Esophagus squamous epithelium (tissue), 5 donors: Measurements from ENCODE around the gene FGD4. TPM values are rescaled to one million over a fixed set of nuclear protein-coding genes. Genes with fewer than 3 reads are reported as not detected.
"Not testable (repeated sequence)": the region's sequence is repeated elsewhere in the genome, so short reads cannot be mapped to it uniquely, and the experiment has no call there.

Experiments
- DNase-seq: peaks from one replicate; lab custom pipeline; 2025; lab: John Stamatoyannopoulos, UW
- H3K27ac ChIP-seq, 4 donors: fragments of 200-600 bp; sonication (generic); one replicate each; pipeline ENCODE4 v1.5.1; 2016 to 2019; ENCODE audit warnings: mild to moderate bottlenecking in 1 of 4
- H3K27me3 ChIP-seq, 4 donors: fragments of 200-600 bp; sonication (generic); 1 replicate in 3 of 4; 2 replicates in 1 of 4; pipeline versions ENCODE4 v1.5.1 to v1.6.0; 2017 to 2021; ENCODE audit warnings: antibody characterized with exemption in 1 of 4
- H3K36me3 ChIP-seq, 3 donors: fragments of 200-600 bp; sonication (generic); one replicate each; pipeline ENCODE4 v1.5.1; 2016 to 2019
- H3K4me1 ChIP-seq, 3 donors: fragments of 200-600 bp; sonication (generic); one replicate each; pipeline ENCODE4 v1.5.1; 2017 to 2019
- H3K4me3 ChIP-seq, 4 donors: fragments of 200-600 bp; sonication (generic); 1 replicate in 3 of 4; 2 replicates in 1 of 4; pipeline ENCODE4 v1.5.1; 2016 to 2019; ENCODE audit warnings: mild to moderate bottlenecking in 2 of 4, moderate library complexity in 1 of 4
- H3K9me3 ChIP-seq, 3 donors: fragments of 200-600 bp; sonication (generic); one replicate each; pipeline ENCODE4 v1.5.1; 2016 to 2019
- POLR2A ChIP-seq, 4 donors: fragments of 450-650 bp; IDR thresholded peaks; one replicate each; pipeline ENCODE4 v1.6.1; 2017; ENCODE audit warnings: antibody characterized with exemption in 4 of 4, mild to moderate bottlenecking in 4 of 4, moderate library complexity in 3 of 4
- WGBS, 2 donors: methylation state at CpG; one replicate each; pipeline ENCODE4 v1.1.5; 2018; 5-methylcytosine and 5-hydroxymethylcytosine counted together
- intact Hi-C: fragments of 100-400 bp; cut with DNase I; formaldehyde crosslinking; loops from one replicate; pipeline ENCODE4 v1.15.0; 2022
- total RNA-seq, 4 donors: library from RNA; depleted of rRNA; stranded (reverse); fragments of >200 nt; gene quantifications; one replicate each; pipeline ENCODE4 v1.1.0, GENCODE V29; 2016
- TF ChIP-seq, protein P1 (sequence below), 6 experiments: fragments of 450-650 bp in 4 of 6; fragments of 200-600 bp in 2 of 6; sonication (generic) in 2 of 6; IDR thresholded peaks; one replicate each; pipeline ENCODE4 v1.5.1; 2016 to 2019; ENCODE audit warnings: antibody characterized with exemption in 6 of 6, mild to moderate bottlenecking in 4 of 6, moderate library complexity in 4 of 6
- donor health status: DM: yes; HTN: yes; CAD: no.

The FGD4 gene
- total RNA-seq, 4 donors from 2014 or later, result 17.0 to 49.8 (median 25.6) TPM

DNA sequence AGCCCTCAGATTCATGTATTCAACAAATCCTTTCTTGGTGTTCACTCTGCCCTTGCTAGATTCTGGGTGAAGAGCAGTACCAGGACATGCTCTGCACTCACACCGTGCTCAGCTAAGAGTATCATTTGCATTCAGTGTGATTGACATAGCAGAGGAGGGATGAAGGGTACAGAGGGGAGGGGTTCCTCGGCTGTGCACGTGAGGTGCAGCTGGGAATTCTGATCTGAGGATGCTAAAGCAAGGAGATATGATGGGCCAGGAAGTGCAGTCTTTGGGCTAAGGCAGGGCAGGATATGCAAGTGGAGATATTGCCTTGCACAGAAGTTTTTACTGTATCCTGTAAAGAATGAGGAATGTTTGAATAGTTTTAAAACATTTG is 108.6 kb downstream of the FGD4 start:
- WGBS, 2 donors, result 50 to 65% methylated on average over 3 of the region's 3 CpGs
- Histone ChIP-seq H3K27ac (no peak overlapping the region), H3K4me1 (peaks cover 15 to 49% (median 17%) of the 10 kb centered on the region in 3 donors), H3K36me3 (no peaks in the 10 kb centered on the region), H3K9me3 (no peaks in the 10 kb centered on the region), H3K4me3 (no peak overlapping the region), H3K27me3 (no peaks in the 10 kb centered on the region)
- intact Hi-C loops, result no loop called here
- DNase-seq, result no peak
- TF ChIP-seq, protein P1, sequence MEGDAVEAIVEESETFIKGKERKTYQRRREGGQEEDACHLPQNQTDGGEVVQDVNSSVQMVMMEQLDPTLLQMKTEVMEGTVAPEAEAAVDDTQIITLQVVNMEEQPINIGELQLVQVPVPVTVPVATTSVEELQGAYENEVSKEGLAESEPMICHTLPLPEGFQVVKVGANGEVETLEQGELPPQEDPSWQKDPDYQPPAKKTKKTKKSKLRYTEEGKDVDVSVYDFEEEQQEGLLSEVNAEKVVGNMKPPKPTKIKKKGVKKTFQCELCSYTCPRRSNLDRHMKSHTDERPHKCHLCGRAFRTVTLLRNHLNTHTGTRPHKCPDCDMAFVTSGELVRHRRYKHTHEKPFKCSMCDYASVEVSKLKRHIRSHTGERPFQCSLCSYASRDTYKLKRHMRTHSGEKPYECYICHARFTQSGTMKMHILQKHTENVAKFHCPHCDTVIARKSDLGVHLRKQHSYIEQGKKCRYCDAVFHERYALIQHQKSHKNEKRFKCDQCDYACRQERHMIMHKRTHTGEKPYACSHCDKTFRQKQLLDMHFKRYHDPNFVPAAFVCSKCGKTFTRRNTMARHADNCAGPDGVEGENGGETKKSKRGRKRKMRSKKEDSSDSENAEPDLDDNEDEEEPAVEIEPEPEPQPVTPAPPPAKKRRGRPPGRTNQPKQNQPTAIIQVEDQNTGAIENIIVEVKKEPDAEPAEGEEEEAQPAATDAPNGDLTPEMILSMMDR (IDR thresholded peaks at IDR 0.05), result no peak
- TF ChIP-seq POLR2A (IDR thresholded peaks at IDR 0.05), result no peak

DNA sequence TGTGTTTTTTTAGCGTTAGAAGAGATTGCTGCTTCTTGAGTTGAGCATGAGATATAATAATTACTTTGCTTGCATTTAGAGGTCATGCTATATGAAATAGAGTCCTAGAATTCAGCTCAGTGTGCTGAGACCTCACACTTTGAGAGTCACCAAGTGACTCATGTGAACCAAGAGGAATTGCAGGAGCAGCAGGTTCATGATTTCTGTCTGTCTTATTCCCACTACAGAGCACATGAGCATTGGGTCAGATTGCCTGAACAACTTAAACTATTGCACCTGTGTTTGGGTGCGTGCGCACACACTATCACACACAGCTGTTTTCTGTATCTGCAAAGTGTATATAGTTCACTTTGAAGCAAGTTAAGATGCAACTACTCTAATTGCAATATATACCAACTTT is 109.3 kb downstream of the FGD4 start:
- Histone ChIP-seq H3K4me1 (peaks cover 14 to 42% (median 15%) of the 10 kb centered on the region in 3 donors), H3K9me3 (no peaks in the 10 kb centered on the region), H3K27ac (no peak overlapping the region), H3K4me3 (no peak overlapping the region), H3K27me3 (no peaks in the 10 kb centered on the region), H3K36me3 (no peaks in the 10 kb centered on the region)
- WGBS, 2 donors, result 89 to 91% methylated on average over 3 of the region's 3 CpGs
- no peak for DNase-seq
- TF ChIP-seq, protein P1 (IDR thresholded peaks at IDR 0.05), result no peak
- TF ChIP-seq POLR2A (IDR thresholded peaks at IDR 0.05), result no peak
- intact Hi-C loops, result no loop called here

DNA sequence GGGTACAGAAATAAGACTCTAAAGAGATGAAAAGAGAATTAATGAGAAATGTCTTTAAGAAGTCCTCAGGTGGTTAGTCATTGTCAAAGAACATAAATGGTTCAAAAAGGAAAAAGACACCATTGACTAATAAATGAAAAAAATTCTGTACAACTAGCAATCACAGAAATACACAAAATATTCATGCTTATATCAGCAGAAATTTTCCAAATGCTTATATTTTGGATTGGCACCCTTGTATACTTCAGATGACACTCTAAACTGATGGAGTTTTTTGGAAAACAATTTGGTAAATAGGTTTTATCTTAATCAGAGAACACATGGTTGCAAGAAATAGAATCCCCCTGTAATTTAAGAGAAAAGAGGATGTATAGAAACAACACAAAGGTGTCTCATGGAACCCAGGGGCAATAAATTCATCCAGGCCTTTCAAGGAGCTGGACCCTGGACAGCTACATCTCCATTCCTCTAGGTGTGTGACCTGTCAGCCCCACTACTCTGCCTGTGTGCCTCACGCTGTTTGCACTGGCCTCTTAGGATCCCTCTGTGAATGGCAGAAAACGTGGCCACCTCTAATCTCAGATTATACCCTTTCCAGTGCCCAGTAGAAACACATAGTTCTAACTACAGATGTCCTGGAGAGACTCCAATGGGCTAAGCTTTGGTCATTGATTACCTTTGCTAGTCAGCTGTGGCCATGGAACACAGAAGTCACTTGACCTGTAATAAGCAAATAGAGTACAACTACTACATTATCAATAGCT is 110.2 kb downstream of the FGD4 start:
- WGBS, 2 donors, result 86 to 100% methylated on average over 1 to 2 of the region's 2 CpGs
- Histone ChIP-seq H3K27me3 (no peaks in the 10 kb centered on the region), H3K27ac (no peak overlapping the region)

DNA sequence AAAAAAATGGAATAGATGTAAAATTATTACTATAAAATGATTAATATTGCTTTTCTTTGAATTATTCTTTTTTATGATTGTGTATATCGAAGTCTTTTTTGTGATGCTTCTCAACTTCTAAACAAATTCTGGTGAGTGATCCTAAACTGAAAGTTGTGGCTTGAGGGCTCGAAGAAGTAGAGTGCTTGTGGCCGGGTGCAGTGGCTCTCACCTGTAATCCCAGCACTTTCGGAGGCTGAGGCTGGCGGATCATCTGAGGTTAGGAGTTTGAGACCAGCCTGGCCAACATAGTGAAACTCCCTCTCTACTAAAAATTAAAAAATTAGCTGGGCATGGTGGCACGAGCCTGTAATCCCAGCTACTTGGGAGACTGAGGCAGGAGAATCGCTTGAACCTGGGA is 112.6 kb downstream of the FGD4 start:
- H3K4me3 ChIP-seq, intact Hi-C loops, H3K27me3 ChIP-seq, DNase-seq, H3K27ac ChIP-seq, H3K36me3 ChIP-seq, H3K9me3 ChIP-seq: not testable (repeated sequence)
- H3K4me1 ChIP-seq, result peaks cover 0 to 13% (median 0%) of the 10 kb centered on the region in 3 donors
- 91% methylated on average over 6 to 7 of the region's 7 CpGs for WGBS, 2 donors

More for the DNA sequence above, 110.2 kb downstream of the FGD4 start:
- Histone ChIP-seq H3K4me1 (peaks cover 10 to 33% (median 15%) of the 10 kb centered on the region in 3 donors), H3K36me3 (no peaks in the 10 kb centered on the region), H3K4me3 (no peak overlapping the region), H3K9me3 (no peaks in the 10 kb centered on the region)
- no peak for DNase-seq
- TF ChIP-seq, protein P1 (IDR thresholded peaks at IDR 0.05), result no peak
- no peak for TF ChIP-seq POLR2A (IDR thresholded peaks at IDR 0.05)
- intact Hi-C loops, result no loop called here

DNA sequence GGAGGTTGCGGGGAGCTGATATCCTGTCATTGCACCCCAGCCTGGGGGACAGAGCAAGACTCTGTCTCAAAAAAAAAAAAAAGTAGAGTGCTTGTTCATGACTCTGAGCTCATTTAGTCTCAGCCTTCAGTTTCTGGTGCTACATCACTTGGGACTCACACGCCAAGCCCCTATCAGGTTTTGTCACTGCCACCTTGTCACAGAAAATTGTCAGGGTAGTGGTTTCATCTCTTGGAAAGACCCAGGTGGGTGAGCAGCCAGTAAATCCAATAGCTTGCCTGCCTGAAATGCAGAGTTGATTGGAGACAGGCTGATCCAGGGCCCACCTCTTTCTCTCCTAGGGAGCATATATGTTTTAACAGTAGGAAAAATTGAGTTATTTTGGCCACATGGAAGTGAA is 113.0 kb downstream of the FGD4 start:
- H3K4me1 ChIP-seq, result peaks cover 0 to 13% (median 0%) of the 10 kb centered on the region in 3 donors
- DNase-seq, result no peak
- H3K27me3 ChIP-seq, result no peaks in the 10 kb centered on the region
- no peaks in the 10 kb centered on the region for H3K36me3 ChIP-seq
- no peak for TF ChIP-seq POLR2A (IDR thresholded peaks at IDR 0.05)
- TF ChIP-seq, protein P1 (IDR thresholded peaks at IDR 0.05), result no peak
- 83 to 100% methylated on average over 1 to 2 of the region's 2 CpGs for WGBS, 2 donors
- H3K27ac ChIP-seq, result no peak overlapping the region
- intact Hi-C loops, result no loop called here
- H3K4me3 ChIP-seq, result no peak overlapping the region
- H3K9me3 ChIP-seq, result no peaks in the 10 kb centered on the region
